ENCODE data around the gene TEAD1. TPM values are rescaled to one million over a fixed set of nuclear protein-coding genes. Genes with fewer than 3 reads are reported as not detected.

The TEAD1 gene
- total RNA-seq, 2 donors from 2014 or later: 47.9 to 87.0 TPM

DNA sequence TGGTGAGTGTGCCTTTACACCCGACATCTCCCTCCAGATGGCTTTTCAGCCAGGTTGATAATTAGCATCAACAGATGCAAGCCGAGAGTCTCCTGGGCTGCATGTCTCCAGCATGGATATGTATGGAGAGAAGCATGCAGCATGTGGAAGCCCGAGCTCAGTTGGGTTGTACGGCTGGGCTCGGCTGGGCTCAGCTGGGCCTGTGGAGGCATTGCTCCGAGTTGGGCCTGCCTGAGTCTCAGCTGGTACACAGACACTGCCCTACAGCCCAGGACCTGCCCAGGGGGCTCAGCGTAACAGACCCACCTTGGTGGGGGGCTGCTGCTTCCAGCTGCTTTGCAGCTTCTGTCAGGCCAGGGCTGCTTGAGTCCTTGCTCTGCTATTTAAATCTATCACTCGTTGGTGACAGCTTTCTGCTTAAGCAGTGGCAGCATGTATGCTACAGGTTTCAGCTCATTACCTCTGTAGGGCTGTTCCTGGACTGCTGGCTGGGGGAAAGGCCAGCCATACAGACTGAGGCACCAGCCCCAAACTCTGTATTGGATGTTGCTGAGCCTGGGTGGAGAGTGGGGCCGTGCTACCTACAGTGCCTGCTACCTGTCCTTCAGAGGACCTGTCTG, 115.5 kb downstream of the TEAD1 start:
- H3K4me1 ChIP-seq (replicated peaks): no peaks in the 10 kb centered on the region
- no peak overlapping the region for H3K4me3 ChIP-seq
- no peaks in the 10 kb centered on the region for H3K27me3 ChIP-seq (replicated peaks; ENCODE audit: insufficient read depth)
- DNase-seq (ENCODE audit: low spot score): no peak
- H3K9me3 ChIP-seq: no peaks in the 10 kb centered on the region
- WGBS: 84% methylated on average over 9 of the region's 9 CpGs
- H3K27ac ChIP-seq: no peak overlapping the region
- intact Hi-C loops (cut with DNase I): no loop called here
- TF ChIP-seq POLR2AphosphoS5 (IDR thresholded peaks at IDR 0.05) (no peak), POLR2A (IDR thresholded peaks at IDR 0.05) (no peak)
- no peaks in the 10 kb centered on the region for H3K36me3 ChIP-seq

DNA sequence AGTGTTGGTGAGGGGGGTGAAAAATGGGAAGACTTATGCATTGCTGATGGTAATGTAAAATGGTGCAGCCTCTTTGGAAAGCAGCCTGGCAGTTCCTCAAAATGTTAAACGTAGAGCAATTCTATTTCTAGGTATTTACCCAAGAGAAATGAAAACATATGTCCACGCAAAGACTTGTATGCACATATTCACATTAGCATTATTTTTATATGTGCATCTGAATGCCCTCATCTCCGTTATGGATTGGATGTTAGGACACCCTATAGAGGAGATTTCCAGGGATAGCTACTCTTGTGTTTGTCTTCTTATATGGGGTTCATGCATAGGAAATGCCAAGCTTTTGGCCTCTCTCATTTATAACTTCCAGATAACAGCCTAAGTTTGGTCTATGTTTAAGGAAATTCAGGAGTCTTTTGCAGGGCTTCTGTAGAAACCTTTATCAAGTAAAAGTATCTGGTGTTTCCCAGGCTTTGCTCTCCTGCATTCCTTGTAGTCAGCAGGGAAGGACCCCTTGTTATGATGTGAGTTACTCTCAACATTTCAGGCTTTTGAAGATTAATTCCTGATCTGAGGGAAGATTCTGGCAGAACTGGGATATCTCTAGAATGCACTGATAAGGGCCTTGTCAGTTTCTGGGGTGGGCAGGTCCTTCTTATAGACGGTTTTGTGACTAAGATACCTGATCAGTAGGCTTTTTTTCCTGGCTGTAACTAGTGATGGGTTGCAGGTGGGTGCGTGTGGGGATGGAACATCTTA, 116.8 kb downstream of the TEAD1 start:
- Histone ChIP-seq H3K27ac (no peak overlapping the region), H3K4me1 (replicated peaks) (no peaks in the 10 kb centered on the region), H3K27me3 (replicated peaks; ENCODE audit: insufficient read depth) (no peaks in the 10 kb centered on the region), H3K36me3 (no peaks in the 10 kb centered on the region), H3K4me3 (no peak overlapping the region), H3K9me3 (no peaks in the 10 kb centered on the region)
- no peak for DNase-seq (ENCODE audit: low spot score)
- TF ChIP-seq POLR2A (IDR thresholded peaks at IDR 0.05) (no peak), POLR2AphosphoS5 (IDR thresholded peaks at IDR 0.05) (no peak)
- TF ChIP-seq, protein P1, sequence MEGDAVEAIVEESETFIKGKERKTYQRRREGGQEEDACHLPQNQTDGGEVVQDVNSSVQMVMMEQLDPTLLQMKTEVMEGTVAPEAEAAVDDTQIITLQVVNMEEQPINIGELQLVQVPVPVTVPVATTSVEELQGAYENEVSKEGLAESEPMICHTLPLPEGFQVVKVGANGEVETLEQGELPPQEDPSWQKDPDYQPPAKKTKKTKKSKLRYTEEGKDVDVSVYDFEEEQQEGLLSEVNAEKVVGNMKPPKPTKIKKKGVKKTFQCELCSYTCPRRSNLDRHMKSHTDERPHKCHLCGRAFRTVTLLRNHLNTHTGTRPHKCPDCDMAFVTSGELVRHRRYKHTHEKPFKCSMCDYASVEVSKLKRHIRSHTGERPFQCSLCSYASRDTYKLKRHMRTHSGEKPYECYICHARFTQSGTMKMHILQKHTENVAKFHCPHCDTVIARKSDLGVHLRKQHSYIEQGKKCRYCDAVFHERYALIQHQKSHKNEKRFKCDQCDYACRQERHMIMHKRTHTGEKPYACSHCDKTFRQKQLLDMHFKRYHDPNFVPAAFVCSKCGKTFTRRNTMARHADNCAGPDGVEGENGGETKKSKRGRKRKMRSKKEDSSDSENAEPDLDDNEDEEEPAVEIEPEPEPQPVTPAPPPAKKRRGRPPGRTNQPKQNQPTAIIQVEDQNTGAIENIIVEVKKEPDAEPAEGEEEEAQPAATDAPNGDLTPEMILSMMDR (IDR thresholded peaks at IDR 0.05): no peak
- intact Hi-C loops (cut with DNase I): no loop called here
- WGBS: 78% methylated on average over 5 of the region's 5 CpGs

DNA sequence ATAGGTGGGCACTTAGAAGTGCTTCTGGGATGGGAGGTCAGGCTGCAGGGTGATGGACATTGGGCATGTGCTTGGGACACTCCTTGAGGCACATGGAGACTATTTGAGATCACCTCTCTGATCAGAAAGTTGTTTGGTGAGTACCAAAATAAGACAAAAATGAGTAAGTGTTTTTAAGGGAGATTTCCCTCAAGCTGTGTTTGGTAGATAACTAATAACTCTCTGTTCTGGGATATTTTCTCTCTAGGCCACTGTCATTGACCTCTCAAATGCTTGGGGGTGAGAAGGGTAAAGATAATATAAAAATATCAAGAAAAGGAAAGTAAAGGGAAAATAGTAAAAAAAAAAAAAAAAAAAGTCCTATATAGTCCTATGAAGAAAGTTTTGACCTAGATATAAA, 117.8 kb downstream of the TEAD1 start:
- Histone ChIP-seq H3K27ac (no peak overlapping the region), H3K27me3 (replicated peaks; ENCODE audit: insufficient read depth) (no peaks in the 10 kb centered on the region), H3K36me3 (no peaks in the 10 kb centered on the region), H3K9me3 (no peaks in the 10 kb centered on the region), H3K4me1 (replicated peaks) (no peaks in the 10 kb centered on the region), H3K4me3 (no peak overlapping the region)
- DNase-seq (ENCODE audit: low spot score): no peak
- intact Hi-C loops (cut with DNase I): no loop called here
- TF ChIP-seq, protein P1 (IDR thresholded peaks at IDR 0.05): no peak
- no peak for TF ChIP-seq POLR2AphosphoS5 (IDR thresholded peaks at IDR 0.05)
- no peak for TF ChIP-seq POLR2A (IDR thresholded peaks at IDR 0.05)

DNA sequence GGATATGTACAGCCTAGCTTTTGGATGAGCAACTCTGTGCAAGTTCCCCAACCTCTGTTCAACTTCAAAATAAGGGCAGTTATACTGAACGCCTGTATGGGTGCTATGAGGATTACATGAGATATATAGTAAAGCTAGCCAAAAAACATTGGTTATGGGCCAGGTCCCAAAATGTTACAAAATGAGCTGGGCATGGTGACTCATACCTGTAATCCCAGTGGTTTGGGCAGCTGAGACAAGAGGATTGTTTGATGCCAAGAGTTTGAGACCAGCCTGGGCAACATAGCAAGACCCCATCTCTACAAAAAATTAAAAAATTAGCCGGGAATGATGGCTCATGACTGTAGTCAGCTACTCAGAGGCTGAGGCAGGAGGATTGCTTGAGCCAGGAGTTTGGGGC, 118.4 kb downstream of the TEAD1 start:
- Histone ChIP-seq H3K9me3 (no peaks in the 10 kb centered on the region), H3K4me3 (no peak overlapping the region), H3K27ac (no peak overlapping the region), H3K27me3 (replicated peaks; ENCODE audit: insufficient read depth) (no peaks in the 10 kb centered on the region), H3K36me3 (no peaks in the 10 kb centered on the region), H3K4me1 (replicated peaks) (no peaks in the 10 kb centered on the region)
- WGBS: 86% methylated on average over 2 of the region's 2 CpGs
- TF ChIP-seq, protein P1 (IDR thresholded peaks at IDR 0.05): no peak
- TF ChIP-seq POLR2AphosphoS5 (IDR thresholded peaks at IDR 0.05) (no peak), POLR2A (IDR thresholded peaks at IDR 0.05) (no peak)
- intact Hi-C loops (cut with DNase I): no loop called here
- DNase-seq (ENCODE audit: low spot score): no peak

DNA sequence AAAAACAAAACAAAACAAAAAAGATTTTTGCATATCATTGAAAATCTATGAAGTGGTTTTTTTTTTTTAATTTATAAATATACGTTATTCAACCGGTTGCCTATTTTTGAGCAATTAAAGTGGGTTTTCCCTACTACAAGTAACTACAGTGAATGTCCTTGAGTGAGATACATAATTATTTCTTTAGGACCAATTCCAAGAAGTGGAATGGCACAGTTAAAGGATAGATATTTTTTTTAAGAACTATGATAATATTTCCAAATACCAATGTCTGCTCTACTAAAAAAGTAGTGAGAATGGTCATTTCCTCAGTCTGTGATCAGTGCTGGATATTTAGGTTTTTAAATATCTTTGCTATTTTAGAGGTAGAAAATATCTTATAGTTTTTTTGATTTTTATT, 118.8 kb downstream of the TEAD1 start:
- intact Hi-C loops (cut with DNase I): no loop called here
- H3K4me3 ChIP-seq: no peak overlapping the region
- no peaks in the 10 kb centered on the region for H3K27me3 ChIP-seq (replicated peaks; ENCODE audit: insufficient read depth)
- no peak for TF ChIP-seq POLR2A (IDR thresholded peaks at IDR 0.05)
- no peak for TF ChIP-seq POLR2AphosphoS5 (IDR thresholded peaks at IDR 0.05)
- no peak overlapping the region for H3K27ac ChIP-seq
- WGBS: 89% methylated on average over 2 of the region's 2 CpGs
- no peaks in the 10 kb centered on the region for H3K4me1 ChIP-seq (replicated peaks)
- no peaks in the 10 kb centered on the region for H3K36me3 ChIP-seq
- H3K9me3 ChIP-seq: no peaks in the 10 kb centered on the region
- DNase-seq (ENCODE audit: low spot score): no peak

DNA sequence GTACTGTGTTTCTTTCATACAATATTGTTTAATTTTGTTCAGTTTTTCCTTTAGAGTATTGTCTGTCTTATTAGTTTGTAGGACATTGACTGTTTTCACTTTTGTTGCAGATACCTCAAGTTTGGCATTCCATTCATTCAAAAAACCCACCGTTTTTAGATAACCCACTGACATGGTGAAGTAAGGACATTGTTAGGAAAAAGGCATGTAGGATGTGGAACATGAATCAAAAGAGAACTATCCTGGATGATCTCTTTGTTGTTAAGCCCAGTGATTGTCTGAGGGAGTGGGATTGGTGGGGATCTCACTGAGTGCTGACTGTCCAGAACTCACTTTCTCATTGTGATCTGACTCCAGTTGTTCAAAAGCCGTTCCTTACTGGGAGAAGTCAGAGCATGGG, 119.3 kb downstream of the TEAD1 start:
- no peak overlapping the region for H3K27ac ChIP-seq
- TF ChIP-seq POLR2AphosphoS5 (IDR thresholded peaks at IDR 0.05) (no peak), POLR2A (IDR thresholded peaks at IDR 0.05) (no peak)
- TF ChIP-seq, protein P1 (IDR thresholded peaks at IDR 0.05): no peak
- H3K36me3 ChIP-seq: no peaks in the 10 kb centered on the region
- no peaks in the 10 kb centered on the region for H3K4me1 ChIP-seq (replicated peaks)
- no peak overlapping the region for H3K4me3 ChIP-seq
- H3K9me3 ChIP-seq: no peaks in the 10 kb centered on the region
- intact Hi-C loops (cut with DNase I): no loop called here
- WGBS: 69% methylated on average over 2 of the region's 2 CpGs
- DNase-seq (ENCODE audit: low spot score): no peak
- H3K27me3 ChIP-seq (replicated peaks; ENCODE audit: insufficient read depth): no peaks in the 10 kb centered on the region
